Pons (tissue), 1 donor: ENCODE results near the gene ASAH2.
"Not testable (repeated sequence)": the region's sequence is repeated elsewhere in the genome, so short reads cannot be mapped to it uniquely, and the experiment has no call there.

Experiments
- DNase-seq: peaks from one replicate; pipeline ENCODE4 v3.0.0-alpha.2; 2016; ENCODE audit warnings: low spot score

Gene ASAH2

GRCh38 chr10:50251394-50251793 is at the start of gene ASAH2:
TSS of gene ASAH2 (minus strand) at chr10:50251516. CDS start at chr10:50248610, 2,906 bp downstream.
- no peak for DNase-seq

GRCh38 chr10:50299948-50300669 is 48.8 kb upstream of the ASAH2 start:
- no peak for DNase-seq

- no peak for DNase-seq
Measured at GRCh38 chr10:50295367-50295766, 44.1 kb upstream of the ASAH2 start.

DNA sequence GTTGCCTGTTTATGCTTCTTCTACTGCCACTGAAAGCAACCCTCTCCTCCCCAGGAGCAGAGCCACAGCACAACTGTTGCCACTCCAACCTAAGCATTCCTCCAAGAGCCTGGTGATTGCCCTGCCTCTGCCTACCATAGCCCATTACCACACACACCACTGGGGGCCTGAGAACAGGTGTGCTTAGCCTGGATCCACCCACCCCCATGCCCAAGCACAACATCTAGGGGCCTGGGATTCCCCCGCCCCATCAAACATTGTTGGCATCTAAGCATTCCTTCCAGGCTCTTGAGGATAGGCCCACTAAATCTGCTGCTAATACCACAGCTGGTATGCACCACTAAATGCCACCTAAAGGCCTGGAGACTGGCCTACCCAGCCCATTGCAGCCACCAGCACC is 43.3 kb upstream of the ASAH2 start:
- no peak for DNase-seq

DNA sequence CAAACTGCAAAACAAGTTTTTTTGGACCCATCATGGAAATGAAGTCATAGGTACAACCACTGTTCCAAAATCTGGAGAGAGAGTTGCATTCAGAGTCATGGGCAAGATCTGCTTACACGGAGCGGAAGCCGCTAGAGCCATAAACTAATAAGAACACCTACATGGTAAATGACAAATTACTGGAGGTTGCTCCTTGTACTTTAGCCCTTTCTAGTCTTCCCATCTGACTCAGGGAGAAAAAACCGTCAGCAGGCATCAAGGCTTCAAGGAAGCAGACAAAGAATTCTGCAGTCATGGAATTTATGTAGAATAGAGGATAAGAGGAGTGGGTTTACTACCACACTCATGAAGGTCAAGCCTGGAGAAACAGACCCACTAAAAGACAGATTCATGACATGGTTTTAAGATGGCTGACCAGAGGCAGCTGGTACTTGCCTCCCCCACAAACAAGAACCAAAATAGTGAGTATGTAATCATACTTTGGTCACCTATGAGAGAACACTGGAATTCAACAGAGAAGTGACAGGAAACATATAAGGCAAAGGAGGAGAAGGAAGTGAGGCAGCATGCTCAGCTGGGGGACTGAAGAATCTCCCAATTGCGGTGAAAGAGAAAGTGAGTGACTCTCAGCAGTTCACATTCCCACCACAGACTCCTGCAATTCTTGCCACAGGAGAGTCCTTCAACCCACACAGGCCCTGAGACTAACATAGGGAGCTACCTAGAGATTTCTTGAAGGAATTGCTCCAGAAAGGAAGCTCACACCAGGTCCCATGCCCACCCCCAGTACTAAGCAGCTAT is 42.4 kb upstream of the ASAH2 start:
- no peak for DNase-seq

- peak; percentile 46 for DNase-seq
Measured at GRCh38 chr10:50291261-50291850, 40.0 kb upstream of the ASAH2 start.

DNA sequence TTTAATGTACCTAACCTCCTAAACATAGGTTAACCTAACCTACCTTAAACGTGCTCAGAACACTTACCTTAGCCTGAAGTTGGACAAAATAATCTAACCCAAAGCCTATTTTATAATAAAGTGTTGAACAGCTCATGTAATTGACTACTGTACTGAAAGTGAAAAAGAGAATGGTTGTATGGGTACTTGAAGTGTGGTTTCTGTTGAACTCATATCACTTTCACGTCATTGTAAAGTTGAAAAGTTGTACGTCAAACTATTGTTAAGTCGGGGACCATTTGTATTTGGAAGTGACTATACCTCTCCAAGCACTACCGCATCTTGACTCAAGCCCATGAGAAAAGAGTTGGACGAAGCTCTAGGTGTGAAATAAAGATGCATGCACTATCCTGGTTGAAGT is 37.9 kb upstream of the ASAH2 start:
- DNase-seq, result no peak

GRCh38 chr10:50286996-50287803 is 35.9 kb upstream of the ASAH2 start:
- no peak for DNase-seq

- DNase-seq, result peak; percentile 15
Measured at GRCh38 chr10:50286517-50286916, 35.2 kb upstream of the ASAH2 start.

DNA sequence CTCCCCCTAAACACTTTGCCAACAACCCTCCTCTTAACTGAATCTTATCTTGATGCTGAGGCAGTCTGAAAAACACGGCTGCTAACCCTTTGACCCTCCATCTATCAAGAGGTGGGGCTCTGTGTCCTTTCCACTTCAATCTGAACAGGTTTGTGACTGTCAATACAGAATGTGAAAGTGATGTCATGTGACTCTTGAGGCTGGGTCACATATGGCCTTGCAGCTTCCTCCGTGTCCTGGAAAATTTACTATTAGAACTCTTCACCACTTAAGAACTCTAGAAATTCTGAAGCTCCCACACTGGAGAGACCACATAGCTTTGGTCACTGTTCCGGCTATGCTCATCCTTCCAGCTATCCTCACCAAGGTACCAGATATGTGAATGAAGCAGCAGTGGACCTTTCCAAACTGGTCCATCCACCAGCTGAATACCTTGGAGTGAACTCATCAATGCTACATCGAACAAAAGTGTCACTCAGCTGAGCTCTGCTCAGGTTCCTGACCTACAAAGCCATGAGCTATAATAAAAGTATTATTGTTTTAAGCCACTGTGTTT is 30.7 kb upstream of the ASAH2 start:
- DNase-seq, result no peak

DNA sequence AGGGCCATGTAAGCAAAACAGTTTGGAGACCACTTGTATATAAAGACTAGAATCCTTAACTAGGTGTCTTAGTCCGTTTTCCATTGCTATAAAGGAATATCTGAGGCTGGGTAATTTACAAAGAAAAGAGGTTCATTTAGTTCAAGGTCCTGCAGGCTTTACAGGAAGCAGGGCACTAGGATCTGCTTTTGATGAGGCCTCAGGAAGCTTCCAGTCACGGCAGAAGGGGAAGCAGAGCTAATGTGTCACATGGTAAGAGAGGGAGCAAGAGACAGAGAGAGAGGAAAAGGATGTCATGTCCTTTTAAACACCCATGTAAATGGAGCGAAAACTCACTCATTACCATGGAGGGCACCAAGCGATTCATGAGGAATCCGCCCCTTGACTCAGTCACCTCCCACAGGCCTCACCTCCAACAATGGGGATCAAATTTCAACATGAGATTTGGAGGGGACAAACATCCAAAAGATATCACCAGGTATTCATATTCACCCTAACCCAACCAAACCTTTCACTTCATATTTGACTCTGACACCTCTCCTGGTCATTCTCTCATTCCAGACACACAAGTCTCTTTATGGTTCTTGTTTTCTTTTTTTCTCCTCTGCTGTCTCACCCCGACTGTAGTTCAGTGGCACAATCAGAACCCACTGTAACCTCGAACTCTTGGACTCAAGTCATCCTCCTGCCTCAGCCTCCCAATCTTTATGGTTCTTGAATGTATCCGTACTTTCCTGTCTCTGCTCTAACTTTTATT is 30.1 kb upstream of the ASAH2 start:
- no peak for DNase-seq

DNA sequence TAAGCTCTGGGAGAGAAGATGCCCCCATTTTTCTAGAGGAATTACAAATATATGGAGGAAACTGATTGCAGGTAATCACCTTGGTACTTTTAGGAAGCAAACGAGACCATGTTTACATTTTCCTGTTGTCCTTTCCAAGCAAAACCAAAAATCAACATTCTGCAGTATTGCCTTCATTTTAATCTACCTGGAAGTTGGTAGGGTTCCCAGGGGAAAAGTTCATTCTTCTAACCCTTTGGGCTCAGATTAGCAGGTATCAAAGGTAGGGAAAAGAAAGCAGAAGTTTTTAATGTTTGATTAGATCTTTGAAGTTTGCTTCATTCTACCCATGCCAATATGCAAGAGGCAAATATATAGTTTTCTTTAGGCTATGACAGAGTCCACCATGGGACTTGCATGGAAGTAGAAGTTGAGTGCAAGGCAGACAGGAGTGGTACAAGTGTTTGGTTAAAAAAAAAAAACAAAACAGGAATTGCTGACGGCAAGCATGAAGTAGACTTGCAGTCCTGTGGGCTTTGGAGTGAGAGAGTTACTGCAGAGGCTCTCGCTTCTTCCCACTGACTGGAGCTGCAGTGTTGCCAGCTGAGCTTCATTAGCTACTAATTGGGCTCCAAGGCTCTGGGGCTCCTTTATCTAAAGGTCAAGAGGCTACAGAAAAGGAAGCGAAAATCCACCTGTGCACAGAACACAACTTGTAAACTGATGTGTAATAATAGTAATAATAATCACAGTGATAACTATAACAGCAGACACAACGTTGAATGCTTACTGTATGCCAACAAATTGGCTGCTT is 28.9 kb upstream of the ASAH2 start:
- DNase-seq, result no peak

- DNase-seq, result no peak
Measured at GRCh38 chr10:50279489-50279888, 28.2 kb upstream of the ASAH2 start.

- peak; percentile 64 for DNase-seq
Measured at GRCh38 chr10:50275650-50276235, 24.4 kb upstream of the ASAH2 start.

DNA sequence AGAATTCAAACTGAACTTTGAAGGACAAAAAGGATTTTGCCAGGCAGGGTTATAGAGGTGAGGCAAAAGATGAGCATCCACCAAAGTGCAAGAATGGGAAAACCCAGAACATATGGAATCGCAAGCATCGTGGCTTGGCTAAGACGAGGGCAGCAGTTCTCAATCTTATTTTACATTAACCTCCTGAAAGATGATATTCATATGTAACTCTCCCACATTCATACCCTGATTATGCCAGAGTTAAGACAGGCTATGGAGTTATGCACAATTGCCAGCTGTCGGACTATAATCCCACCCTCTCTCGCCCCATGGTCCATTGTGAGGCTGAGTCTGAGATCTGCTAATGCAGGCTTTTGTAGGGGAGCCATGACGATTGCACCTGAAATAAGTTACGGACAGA is 21.2 kb upstream of the ASAH2 start:
- no peak for DNase-seq

GRCh38 chr10:50271564-50272250 is 20.4 kb upstream of the ASAH2 start:
- DNase-seq, result no peak

DNA sequence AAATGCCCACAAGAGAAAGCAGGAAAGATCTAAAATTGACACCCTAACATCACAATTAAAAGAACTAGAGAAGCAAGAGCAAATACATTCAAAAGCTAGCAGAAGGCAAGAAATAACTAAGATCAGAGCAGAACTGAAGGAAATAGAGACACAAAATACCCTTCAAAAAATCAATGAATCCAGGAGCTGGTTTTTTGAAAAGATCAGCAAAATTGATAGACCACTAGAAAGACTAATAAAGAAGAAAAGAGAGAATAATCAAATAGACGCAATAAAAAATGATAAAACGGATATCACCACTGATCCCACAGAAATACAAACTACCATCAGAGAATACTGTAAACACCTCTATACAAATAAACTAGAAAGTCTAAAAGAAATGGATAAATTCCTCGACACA is 16.6 kb upstream of the ASAH2 start:
- not testable (repeated sequence) for DNase-seq

DNA sequence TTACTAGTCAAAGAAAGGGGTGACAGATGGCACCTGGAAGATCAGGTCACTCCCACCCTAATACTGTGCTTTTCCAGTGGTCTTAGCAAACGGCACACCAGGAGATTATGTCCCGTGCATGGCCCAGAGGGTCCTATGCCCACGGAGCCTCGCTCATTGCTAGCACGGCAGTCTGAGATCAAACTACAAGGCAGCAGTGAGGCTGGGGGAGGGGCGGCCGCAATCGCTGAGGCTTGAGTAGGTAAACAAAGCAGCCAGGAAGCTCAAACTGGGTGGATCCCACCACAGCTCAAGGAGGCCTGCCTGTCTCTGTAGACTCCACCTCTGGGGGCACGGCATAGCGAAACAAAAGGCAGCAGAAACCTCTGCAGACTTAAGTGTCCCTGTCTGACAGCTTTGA is 11.3 kb upstream of the ASAH2 start:
- not testable (repeated sequence) for DNase-seq

DNA sequence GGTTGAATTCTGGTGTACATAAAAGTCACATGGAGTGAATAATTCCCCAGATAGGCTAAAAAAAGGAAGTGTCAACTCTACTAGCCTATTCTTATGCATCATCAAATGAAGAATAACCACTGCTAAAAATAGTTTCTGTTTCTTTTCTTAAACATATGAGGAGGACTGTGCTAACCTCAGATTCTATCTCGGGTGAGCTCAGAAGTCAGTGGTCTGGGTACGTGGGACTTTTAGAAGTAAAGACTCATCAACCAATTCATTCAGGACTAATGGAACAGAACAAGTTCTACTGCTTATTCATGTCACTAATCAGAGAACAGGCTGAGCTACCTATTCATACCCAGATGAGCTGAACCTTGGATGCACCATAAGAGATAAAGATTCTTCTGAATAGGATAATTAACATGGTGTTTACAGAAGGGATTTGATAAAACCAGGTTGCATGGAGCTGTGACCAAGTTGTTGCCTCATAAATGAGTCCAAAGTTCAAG is 9.5 kb upstream of the ASAH2 start:
- no peak for DNase-seq
